HEK293 (cell line): Measurements from ENCODE around the gene LIMCH1.

Experiments
- CTCF ChIA-PET: fragments of 350-600 bp; formaldehyde crosslinking; extraction: SDS; loops from one replicate; lab custom pipeline; 2021; ENCODE audit warnings: antibody characterized with exemption; lab: Yijun Ruan, JAX
- POLR2A ChIA-PET: fragments of 300-600 bp; formaldehyde crosslinking; extraction: SDS; loops from one replicate; lab custom pipeline; 2020; ENCODE audit warnings: antibody characterized with exemption, inconsistent platforms; lab: Yijun Ruan, JAX
- H3K27ac ChIP-seq: fragments of 200-500 bp; sonication (Bioruptor generic); 2 replicates; pipeline ENCODE4 v1.5.1; 2014; ENCODE audit warnings: low read depth, low read length, control low read depth, inconsistent platforms; ENCODE audit errors: extremely low read depth
- H3K36me3 ChIP-seq, 2 experiments: fragments of 200-500 bp in 1 of 2; sonication (Bioruptor generic) in 1 of 2; 1 replicate in 1 of 2; 2 replicates in 1 of 2; pipeline ENCODE4 v1.5.1; 2014 to 2017; ENCODE audit warnings: inconsistent platforms in 2 of 2, low read length in 2 of 2; ENCODE audit not compliant: control insufficient read depth in 2 of 2, insufficient read depth in 1 of 2
- H3K4me1 ChIP-seq: fragments of 200-500 bp; sonication (Bioruptor generic); 2 replicates; pipeline ENCODE4 v1.5.1; 2014; ENCODE audit warnings: mild to moderate bottlenecking, low read length, inconsistent platforms; ENCODE audit not compliant: control insufficient read depth, insufficient read depth
- H3K4me3 ChIP-seq: 2 replicates; pipeline ENCODE4 v1.5.1; 2011; ENCODE audit warnings: low read depth, mild to moderate bottlenecking, control low read depth, low read length, moderate library complexity
- H3K9me3 ChIP-seq: fragments of 200-500 bp; sonication (Bioruptor generic); 2 replicates; pipeline ENCODE4 v1.5.1; 2014; ENCODE audit warnings: low read depth, low read length, inconsistent platforms; ENCODE audit not compliant: control insufficient read depth, insufficient read depth
- GLI2 ChIP-seq: fragments of 450-650 bp; formaldehyde crosslinking; IDR thresholded peaks from 2 replicates; pipeline ENCODE4; 2017; ENCODE audit warnings: missing biosample characterization, missing genetic modification characterization, low read depth, borderline replicate concordance
- IKZF3 ChIP-seq: fragments of 450-650 bp; IDR thresholded peaks from 2 replicates; pipeline ENCODE4 v1.5.0; 2018; ENCODE audit warnings: missing biosample characterization, mild to moderate bottlenecking, missing genetic modification characterization, moderate library complexity
- KLF16 ChIP-seq: fragments of 450-650 bp; formaldehyde crosslinking; IDR thresholded peaks from 2 replicates; pipeline ENCODE4 v1.5.1; 2017; ENCODE audit warnings: missing biosample characterization, missing genetic modification characterization
- PRDM10 ChIP-seq: fragments of 450-650 bp; formaldehyde crosslinking; IDR thresholded peaks from 2 replicates; pipeline ENCODE4 v1.5.1; 2016; ENCODE audit warnings: missing biosample characterization, missing genetic modification characterization
- PRDM4 ChIP-seq: fragments of 450-650 bp; formaldehyde crosslinking; IDR thresholded peaks from 2 replicates; pipeline ENCODE4 v1.5.1; 2017; ENCODE audit warnings: missing biosample characterization, missing genetic modification characterization
- SETDB1 ChIP-seq: IDR thresholded peaks from one replicate; pipeline ENCODE4 v1.6.1; 2017; ENCODE audit warnings: mild to moderate bottlenecking, low read length, moderate library complexity, mixed read lengths; ENCODE audit not compliant: insufficient read length
- ZIC2 ChIP-seq: fragments of 450-650 bp; formaldehyde crosslinking; IDR thresholded peaks from 2 replicates; pipeline ENCODE4 v1.5.1; 2016; ENCODE audit warnings: missing biosample characterization, missing genetic modification characterization
- ZNF37A ChIP-seq: fragments of 450-650 bp; IDR thresholded peaks from 2 replicates; pipeline ENCODE4 v1.5.1; 2018; ENCODE audit warnings: missing biosample characterization, missing genetic modification characterization
- ZNF596 ChIP-seq: fragments of 450-650 bp; IDR thresholded peaks from 2 replicates; pipeline ENCODE4 v1.5.0; 2018; ENCODE audit warnings: missing biosample characterization, mild to moderate bottlenecking, missing genetic modification characterization, moderate library complexity
- ZNF623 ChIP-seq: fragments of 450-650 bp; formaldehyde crosslinking; IDR thresholded peaks from 2 replicates; pipeline ENCODE4 v1.5.1; 2016; ENCODE audit warnings: missing biosample characterization, missing genetic modification characterization
- ZNF701 ChIP-seq: fragments of 450-650 bp; formaldehyde crosslinking; IDR thresholded peaks from 2 replicates; pipeline ENCODE4 v1.5.1; 2016; ENCODE audit warnings: missing biosample characterization, missing genetic modification characterization
- ZSCAN4 ChIP-seq: fragments of 450-650 bp; formaldehyde crosslinking; IDR thresholded peaks from 2 replicates; pipeline ENCODE4 v1.5.1; 2017; ENCODE audit warnings: missing biosample characterization, missing genetic modification characterization
- TF ChIP-seq, protein P1 (sequence below): fragments of 450-650 bp; formaldehyde crosslinking; IDR thresholded peaks from 2 replicates; pipeline ENCODE4 v1.5.1; 2016; ENCODE audit warnings: missing biosample characterization, missing genetic modification characterization, borderline replicate concordance
- TF ChIP-seq, protein P2 (sequence below): fragments of 450-650 bp; IDR thresholded peaks from 2 replicates; pipeline ENCODE4 v1.5.1; 2018; ENCODE audit warnings: missing biosample characterization, missing genetic modification characterization
- TF ChIP-seq, protein P3 (sequence below): fragments of 450-650 bp; formaldehyde crosslinking; IDR thresholded peaks from 2 replicates; pipeline ENCODE4 v1.5.1; 2016; ENCODE audit warnings: missing biosample characterization, missing genetic modification characterization

Gene LIMCH1

DNA sequence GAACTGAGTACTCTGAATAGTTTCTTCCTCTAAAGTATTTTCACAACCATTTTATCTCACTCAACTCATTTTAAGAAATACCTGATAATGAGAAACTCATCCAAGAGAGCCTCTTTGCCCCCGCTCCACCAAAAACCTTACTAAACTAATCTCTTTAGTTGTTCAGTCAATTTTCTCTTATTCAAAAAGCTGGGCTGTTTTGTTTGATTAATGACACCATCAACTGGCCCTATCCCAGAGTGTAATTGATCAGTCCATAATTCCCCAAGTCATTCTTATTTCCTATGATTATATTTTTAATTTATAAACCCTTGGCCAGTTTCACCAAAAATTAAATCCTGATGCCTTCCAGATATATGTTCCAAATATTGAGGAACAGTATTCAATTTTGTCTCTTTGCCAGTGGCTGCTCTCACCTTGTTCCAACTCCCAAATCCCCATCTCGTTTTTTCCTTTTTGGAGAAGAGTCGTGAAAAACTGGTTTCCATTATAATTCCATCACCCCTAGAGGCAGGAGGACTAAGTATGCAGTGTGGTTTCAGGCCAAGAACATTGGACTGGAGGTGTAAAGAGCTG, 10.4 kb downstream of the LIMCH1 start (continued):
- TF ChIP-seq, protein P1, sequence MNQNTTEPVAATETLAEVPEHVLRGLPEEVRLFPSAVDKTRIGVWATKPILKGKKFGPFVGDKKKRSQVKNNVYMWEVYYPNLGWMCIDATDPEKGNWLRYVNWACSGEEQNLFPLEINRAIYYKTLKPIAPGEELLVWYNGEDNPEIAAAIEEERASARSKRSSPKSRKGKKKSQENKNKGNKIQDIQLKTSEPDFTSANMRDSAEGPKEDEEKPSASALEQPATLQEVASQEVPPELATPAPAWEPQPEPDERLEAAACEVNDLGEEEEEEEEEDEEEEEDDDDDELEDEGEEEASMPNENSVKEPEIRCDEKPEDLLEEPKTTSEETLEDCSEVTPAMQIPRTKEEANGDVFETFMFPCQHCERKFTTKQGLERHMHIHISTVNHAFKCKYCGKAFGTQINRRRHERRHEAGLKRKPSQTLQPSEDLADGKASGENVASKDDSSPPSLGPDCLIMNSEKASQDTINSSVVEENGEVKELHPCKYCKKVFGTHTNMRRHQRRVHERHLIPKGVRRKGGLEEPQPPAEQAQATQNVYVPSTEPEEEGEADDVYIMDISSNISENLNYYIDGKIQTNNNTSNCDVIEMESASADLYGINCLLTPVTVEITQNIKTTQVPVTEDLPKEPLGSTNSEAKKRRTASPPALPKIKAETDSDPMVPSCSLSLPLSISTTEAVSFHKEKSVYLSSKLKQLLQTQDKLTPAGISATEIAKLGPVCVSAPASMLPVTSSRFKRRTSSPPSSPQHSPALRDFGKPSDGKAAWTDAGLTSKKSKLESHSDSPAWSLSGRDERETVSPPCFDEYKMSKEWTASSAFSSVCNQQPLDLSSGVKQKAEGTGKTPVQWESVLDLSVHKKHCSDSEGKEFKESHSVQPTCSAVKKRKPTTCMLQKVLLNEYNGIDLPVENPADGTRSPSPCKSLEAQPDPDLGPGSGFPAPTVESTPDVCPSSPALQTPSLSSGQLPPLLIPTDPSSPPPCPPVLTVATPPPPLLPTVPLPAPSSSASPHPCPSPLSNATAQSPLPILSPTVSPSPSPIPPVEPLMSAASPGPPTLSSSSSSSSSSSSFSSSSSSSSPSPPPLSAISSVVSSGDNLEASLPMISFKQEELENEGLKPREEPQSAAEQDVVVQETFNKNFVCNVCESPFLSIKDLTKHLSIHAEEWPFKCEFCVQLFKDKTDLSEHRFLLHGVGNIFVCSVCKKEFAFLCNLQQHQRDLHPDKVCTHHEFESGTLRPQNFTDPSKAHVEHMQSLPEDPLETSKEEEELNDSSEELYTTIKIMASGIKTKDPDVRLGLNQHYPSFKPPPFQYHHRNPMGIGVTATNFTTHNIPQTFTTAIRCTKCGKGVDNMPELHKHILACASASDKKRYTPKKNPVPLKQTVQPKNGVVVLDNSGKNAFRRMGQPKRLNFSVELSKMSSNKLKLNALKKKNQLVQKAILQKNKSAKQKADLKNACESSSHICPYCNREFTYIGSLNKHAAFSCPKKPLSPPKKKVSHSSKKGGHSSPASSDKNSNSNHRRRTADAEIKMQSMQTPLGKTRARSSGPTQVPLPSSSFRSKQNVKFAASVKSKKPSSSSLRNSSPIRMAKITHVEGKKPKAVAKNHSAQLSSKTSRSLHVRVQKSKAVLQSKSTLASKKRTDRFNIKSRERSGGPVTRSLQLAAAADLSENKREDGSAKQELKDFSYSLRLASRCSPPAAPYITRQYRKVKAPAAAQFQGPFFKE (tag by site-specific recombination), result no peak
- TF ChIP-seq KLF16 (tag by site-specific recombination) (no peak), ZNF623 (tag by site-specific recombination) (no peak), ZIC2 (tag by site-specific recombination) (no peak), ZNF596 (no peak), PRDM10 (tag by site-specific recombination) (no peak), PRDM4 (no peak), SETDB1 (no peak)
- TF ChIP-seq, protein P2, sequence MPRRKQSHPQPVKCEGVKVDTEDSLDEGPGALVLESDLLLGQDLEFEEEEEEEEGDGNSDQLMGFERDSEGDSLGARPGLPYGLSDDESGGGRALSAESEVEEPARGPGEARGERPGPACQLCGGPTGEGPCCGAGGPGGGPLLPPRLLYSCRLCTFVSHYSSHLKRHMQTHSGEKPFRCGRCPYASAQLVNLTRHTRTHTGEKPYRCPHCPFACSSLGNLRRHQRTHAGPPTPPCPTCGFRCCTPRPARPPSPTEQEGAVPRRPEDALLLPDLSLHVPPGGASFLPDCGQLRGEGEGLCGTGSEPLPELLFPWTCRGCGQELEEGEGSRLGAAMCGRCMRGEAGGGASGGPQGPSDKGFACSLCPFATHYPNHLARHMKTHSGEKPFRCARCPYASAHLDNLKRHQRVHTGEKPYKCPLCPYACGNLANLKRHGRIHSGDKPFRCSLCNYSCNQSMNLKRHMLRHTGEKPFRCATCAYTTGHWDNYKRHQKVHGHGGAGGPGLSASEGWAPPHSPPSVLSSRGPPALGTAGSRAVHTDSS (tag by site-specific recombination), result no peak
- TF ChIP-seq, protein P3, sequence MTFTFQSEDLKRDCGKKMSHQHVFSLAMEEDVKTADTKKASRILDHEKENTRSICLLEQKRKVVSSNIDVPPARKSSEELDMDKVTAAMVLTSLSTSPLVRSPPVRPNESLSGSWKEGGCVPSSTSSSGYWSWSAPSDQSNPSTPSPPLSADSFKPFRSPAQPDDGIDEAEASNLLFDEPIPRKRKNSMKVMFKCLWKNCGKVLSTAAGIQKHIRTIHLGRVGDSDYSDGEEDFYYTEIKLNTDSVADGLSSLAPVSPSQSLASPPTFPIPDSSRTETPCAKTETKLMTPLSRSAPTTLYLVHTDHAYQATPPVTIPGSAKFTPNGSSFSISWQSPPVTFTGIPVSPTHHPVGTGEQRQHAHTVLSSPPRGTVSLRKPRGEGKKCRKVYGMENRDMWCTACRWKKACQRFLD (tag by site-specific recombination), result no peak
- TF ChIP-seq, all 188 proteins: peak for 0

- no peak for TF ChIP-seq GLI2 (tag by site-specific recombination)
- no peak for TF ChIP-seq ZNF701 (tag by site-specific recombination)
- TF ChIP-seq ZNF37A (tag by site-specific recombination), result no peak
- TF ChIP-seq ZSCAN4 (tag by site-specific recombination), result no peak
- no peak for TF ChIP-seq IKZF3 (tag by site-specific recombination)
- Histone ChIP-seq H3K4me1 (no peaks in the 10 kb centered on the region), H3K27ac (no peak overlapping the region), H3K36me3 (no peaks in the 10 kb centered on the region), H3K9me3 (no peaks in the 10 kb centered on the region), H3K4me3 (no peak overlapping the region)
- POLR2A ChIA-PET, result no interaction called here
- CTCF ChIA-PET, result no interaction called here
Observed at GRCh38 chr4:41549478-41549877, 11.5 kb downstream of the LIMCH1 start.
